OCI-LY3 (cell line): Measurements from ENCODE around the gene DOCK9.

Experiments
- EZH2phosphoT487 ChIP-seq: fragments of 200-600 bp; shearing (Covaris generic); IDR thresholded peaks from 2 replicates; pipeline ENCODE4 v1.6.1; 2018; ENCODE audit warnings: antibody characterized with exemption, mixed run types, low read depth
- TF ChIP-seq, protein P1 (sequence below): fragments of 200-600, 300-600 bp; sonication (generic); IDR thresholded peaks from 2 replicates; pipeline ENCODE4 v1.5.1; 2014; ENCODE audit warnings: antibody characterized with exemption, low read length, low read depth

GRCh38 chr13:98772794-98773452 is 204.9 kb downstream of the DOCK9 start:
- TF ChIP-seq, protein P1, sequence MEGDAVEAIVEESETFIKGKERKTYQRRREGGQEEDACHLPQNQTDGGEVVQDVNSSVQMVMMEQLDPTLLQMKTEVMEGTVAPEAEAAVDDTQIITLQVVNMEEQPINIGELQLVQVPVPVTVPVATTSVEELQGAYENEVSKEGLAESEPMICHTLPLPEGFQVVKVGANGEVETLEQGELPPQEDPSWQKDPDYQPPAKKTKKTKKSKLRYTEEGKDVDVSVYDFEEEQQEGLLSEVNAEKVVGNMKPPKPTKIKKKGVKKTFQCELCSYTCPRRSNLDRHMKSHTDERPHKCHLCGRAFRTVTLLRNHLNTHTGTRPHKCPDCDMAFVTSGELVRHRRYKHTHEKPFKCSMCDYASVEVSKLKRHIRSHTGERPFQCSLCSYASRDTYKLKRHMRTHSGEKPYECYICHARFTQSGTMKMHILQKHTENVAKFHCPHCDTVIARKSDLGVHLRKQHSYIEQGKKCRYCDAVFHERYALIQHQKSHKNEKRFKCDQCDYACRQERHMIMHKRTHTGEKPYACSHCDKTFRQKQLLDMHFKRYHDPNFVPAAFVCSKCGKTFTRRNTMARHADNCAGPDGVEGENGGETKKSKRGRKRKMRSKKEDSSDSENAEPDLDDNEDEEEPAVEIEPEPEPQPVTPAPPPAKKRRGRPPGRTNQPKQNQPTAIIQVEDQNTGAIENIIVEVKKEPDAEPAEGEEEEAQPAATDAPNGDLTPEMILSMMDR, result peak; percentile 36
- TF ChIP-seq EZH2phosphoT487, result no peak
